Stimulated activated naive B cell treated with anti-CD40 and anti-IgM and Interleukin-4, amounts not matched to agents 10 μg/mL and 1 μg/mL and 100 μg/mL, for 72 hours (primary cell): ENCODE data around the gene SPATA16.
"Not testable (repeated sequence)": the region's sequence is repeated elsewhere in the genome, so short reads cannot be mapped to it uniquely, and the experiment has no call there.

ENCODE experiments used
- ATAC-seq, 2 donors: fragments of 150-1000 bp; cut with Tn5 transposase; replicated peaks; 2 replicates each; pipeline ENCODE4 v1.10.0; 2021; ENCODE audit warnings: moderate library complexity in 1 of 2
- DNase-seq: peaks from one replicate; pipeline ENCODE4 v3.0.0; 2021
- H3K27ac Mint-ChIP-seq: one replicate; pipeline ENCODE4 v1.8.0; 2022; ENCODE audit warnings: mild to moderate bottlenecking, mixed read lengths
- H3K27me3 Mint-ChIP-seq, 2 donors: one replicate each; pipeline ENCODE4 v1.8.0; 2022; ENCODE audit warnings: mixed read lengths in 2 of 2
- H3K36me3 Mint-ChIP-seq, 2 donors: one replicate each; pipeline ENCODE4 v1.8.0; 2022; ENCODE audit warnings: mixed read lengths in 2 of 2, mild to moderate bottlenecking in 1 of 2
- H3K4me1 Mint-ChIP-seq, 2 donors: one replicate each; pipeline ENCODE4 v1.8.0; 2022; ENCODE audit warnings: mixed read lengths in 2 of 2, mild to moderate bottlenecking in 1 of 2
- H3K4me3 Mint-ChIP-seq, 2 donors: one replicate each; pipeline ENCODE4 v1.8.0; 2022; ENCODE audit warnings: mild to moderate bottlenecking in 2 of 2, mixed read lengths in 2 of 2, moderate library complexity in 1 of 2
- H3K9me3 Mint-ChIP-seq, 2 donors: one replicate each; pipeline ENCODE4 v1.8.0; 2022; ENCODE audit warnings: mixed read lengths in 2 of 2, mild to moderate bottlenecking in 1 of 2

Gene SPATA16, protein sequence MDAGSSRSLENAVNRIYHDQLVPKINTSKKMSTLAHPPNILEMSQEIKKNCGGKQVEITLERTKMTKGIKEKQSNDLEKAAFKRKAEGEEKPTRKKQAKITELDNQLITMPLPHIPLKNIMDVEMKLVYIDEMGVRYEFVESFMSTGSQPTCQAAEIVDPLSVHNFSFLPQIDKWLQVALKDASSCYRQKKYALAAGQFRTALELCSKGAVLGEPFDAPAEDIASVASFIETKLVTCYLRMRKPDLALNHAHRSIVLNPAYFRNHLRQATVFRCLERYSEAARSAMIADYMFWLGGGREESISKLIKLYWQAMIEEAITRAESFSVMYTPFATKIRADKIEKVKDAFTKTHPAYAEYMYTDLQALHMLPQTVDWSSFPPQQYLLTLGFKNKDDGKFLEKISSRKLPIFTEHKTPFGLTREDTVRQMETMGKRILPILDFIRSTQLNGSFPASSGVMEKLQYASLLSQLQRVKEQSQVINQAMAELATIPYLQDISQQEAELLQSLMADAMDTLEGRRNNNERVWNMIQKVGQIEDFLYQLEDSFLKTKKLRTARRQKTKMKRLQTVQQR

DNA sequence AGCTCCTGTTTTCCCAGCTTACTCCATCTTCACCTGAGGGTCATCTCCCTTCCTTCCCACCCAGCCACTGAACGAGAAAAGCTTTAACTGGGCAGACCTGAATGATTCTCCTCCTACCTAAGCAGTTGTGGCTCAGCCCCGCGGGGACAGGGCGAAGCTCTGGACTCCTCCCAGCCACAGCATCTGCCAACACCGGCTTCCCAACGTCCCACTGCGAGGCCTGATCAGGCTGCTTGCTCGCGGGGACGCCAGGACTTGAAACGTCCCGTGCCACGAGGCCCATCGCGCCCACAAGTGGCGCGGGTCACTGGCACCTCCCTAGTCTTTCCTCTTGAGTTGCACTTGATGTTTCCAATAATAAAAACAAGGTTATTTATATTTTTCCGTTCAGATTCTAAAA is at the start of gene SPATA16:
SPATA16 (minus strand) TSS at position 250 of the 400 bp plus-strand sequence. CDS start 23,504 bp downstream, outside the sequence.
- Mint-ChIP-seq H3K4me3 (no peak within 1 kb of the TSS), H3K36me3 (no peaks in the 10 kb centered on the region), H3K9me3 (peaks cover 0 to 1% of the 10 kb centered on the region in 2 donors), H3K27me3 (no peaks in the 10 kb centered on the region), H3K4me1 (no peaks in the 10 kb centered on the region), H3K27ac (no peak within 1 kb of the TSS)
- ATAC-seq: no peak
- DNase-seq: no peak

DNA sequence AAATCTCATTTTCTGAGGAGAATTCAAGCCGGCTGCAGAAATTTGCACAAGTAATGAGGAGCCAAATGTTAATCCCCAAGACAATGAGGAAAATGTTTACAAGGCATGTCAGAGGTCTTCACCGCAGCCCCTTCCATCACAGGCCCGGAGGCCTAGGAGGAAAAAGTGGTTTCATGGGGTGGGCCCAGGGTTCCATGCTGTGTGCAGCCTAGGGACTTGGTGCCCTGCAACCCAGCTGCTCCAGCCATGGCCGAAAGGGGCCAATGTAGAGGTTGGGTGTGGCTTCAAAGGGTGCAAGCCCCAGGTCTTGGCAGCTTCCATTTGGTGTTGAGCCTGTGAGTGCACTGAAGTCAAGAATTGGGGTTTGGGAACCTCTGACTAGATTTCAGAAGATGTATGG is 42.0 kb upstream of the SPATA16 start:
- peaks cover 11 to 13% of the 10 kb centered on the region in 2 donors for H3K9me3 Mint-ChIP-seq

DNA sequence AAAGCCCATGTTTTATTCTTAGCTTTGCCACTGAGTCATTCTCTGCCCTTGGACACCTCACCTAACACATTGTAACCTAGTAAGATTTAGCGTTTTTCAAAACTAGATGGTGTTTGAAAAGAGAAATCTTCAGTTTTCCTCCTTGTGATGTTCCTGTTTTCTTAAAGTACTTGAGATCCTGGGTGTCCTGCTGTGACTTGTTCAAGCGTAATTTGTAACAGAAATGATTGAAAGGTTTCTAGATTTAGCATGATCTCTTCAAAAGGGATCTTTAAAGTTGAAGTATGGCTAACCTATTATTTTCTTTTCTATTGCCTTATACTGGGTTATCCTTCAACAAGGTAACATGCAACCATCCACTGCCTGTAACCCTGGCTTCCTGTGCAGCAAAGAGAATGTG is 32.6 kb upstream of the SPATA16 start:
- no peak for ATAC-seq
- no peak overlapping the region for H3K27ac Mint-ChIP-seq
- no peak overlapping the region for H3K4me3 Mint-ChIP-seq
- H3K9me3 Mint-ChIP-seq: no peaks in the 10 kb centered on the region
- H3K36me3 Mint-ChIP-seq: no peaks in the 10 kb centered on the region
- no peak for DNase-seq
- no peaks in the 10 kb centered on the region for H3K4me1 Mint-ChIP-seq
- H3K27me3 Mint-ChIP-seq: no peaks in the 10 kb centered on the region

More for the DNA sequence above, 42.0 kb upstream of the SPATA16 start:
- not testable (repeated sequence) for DNase-seq, H3K36me3 Mint-ChIP-seq, H3K27me3 Mint-ChIP-seq, H3K4me1 Mint-ChIP-seq, H3K27ac Mint-ChIP-seq, ATAC-seq, H3K4me3 Mint-ChIP-seq

DNA sequence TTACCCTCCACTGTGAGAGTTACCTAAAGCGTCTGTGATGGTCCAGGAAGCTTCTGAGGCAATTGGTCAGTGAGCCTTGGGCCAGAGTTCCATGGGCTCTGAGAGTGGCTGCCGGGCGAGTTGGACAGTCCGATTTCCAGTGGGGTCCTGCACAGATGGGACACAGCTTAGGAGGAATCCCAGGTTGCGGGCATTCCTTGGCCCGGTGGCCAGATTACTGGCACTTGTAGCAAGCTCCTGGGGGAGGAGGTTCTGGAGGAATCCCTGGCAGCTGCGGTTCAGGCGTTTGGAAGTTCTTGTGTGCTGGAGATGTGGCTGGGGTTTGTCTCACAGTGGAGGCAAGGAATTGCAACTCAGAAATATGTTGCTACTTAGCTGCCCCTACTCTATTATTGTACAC is 18.1 kb upstream of the SPATA16 start:
- H3K4me1 Mint-ChIP-seq, H3K4me3 Mint-ChIP-seq, H3K36me3 Mint-ChIP-seq, DNase-seq, H3K27ac Mint-ChIP-seq, ATAC-seq, H3K9me3 Mint-ChIP-seq, H3K27me3 Mint-ChIP-seq: not testable (repeated sequence)

DNA sequence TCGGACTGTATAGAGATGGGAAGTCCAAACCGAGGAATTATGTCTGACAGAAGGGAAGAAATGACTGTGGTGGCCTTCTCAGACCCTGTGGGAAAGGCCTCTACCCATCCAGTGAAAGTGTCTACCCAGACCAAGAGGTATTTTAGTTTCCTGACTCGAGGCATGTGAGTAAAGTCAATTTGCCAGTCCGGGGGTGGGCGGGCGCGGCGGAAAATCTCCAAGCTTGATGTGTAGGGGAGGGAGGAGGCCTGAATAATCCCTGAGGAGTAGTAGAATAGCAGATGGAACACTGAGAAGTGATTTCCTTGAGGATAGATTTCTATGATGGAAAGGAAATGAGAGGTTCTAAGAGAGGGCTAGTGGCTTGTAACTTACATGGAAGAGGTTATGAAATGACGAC is 15.5 kb upstream of the SPATA16 start:
- not testable (repeated sequence) for H3K36me3 Mint-ChIP-seq, DNase-seq, ATAC-seq, H3K27me3 Mint-ChIP-seq, H3K27ac Mint-ChIP-seq, H3K9me3 Mint-ChIP-seq, H3K4me3 Mint-ChIP-seq, H3K4me1 Mint-ChIP-seq

DNA sequence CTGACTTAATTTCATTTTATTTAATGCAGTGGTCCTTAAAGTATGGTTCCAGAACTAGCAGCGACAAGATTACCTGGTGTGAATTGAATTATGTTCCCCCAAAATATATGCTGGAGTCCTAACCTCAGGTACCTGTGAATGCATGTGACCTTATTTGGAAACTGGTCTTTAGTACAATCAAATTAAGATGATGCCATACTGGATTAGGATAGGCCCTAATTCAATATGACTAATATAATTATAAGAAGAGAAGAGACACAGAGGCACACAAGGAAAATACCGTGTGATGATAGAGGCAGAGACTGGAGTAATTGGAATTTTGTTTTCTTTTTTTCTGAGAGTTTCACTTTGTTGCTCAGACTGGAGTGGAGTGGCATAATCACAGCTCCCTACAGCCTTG is 12.6 kb upstream of the SPATA16 start:
- DNase-seq (no peak), ATAC-seq (no peak)
- no peaks in the 10 kb centered on the region for H3K36me3 Mint-ChIP-seq
- H3K27ac Mint-ChIP-seq: no peak overlapping the region
- H3K4me3 Mint-ChIP-seq: no peak overlapping the region
- peaks cover 2 to 3% of the 10 kb centered on the region in 2 donors for H3K9me3 Mint-ChIP-seq
- H3K4me1 Mint-ChIP-seq: no peaks in the 10 kb centered on the region
- no peaks in the 10 kb centered on the region for H3K27me3 Mint-ChIP-seq

DNA sequence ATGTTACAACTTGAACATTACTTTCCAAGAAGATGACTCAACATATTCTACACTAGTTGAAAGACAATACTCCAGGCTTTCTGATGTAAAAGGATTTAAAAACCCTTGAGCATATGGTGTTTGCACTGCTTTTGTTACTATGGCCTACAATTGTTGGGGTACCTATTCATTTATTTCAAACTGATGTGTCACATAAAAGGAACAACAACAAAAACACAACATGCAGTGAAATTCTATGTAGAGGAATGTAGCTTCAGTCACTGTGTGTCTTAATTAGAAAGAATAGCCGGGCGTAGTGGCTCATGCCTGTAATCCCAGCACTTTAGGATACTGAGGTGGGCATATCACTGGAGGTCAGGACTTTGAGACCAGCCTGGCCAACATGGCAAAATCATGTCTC is 1.6 kb downstream of the SPATA16 start:
- DNase-seq: no peak
- no peaks in the 10 kb centered on the region for H3K4me1 Mint-ChIP-seq
- no peaks in the 10 kb centered on the region for H3K36me3 Mint-ChIP-seq
- H3K4me3 Mint-ChIP-seq: no peak overlapping the region
- no peaks in the 10 kb centered on the region for H3K27me3 Mint-ChIP-seq
- peaks cover 0 to 1% of the 10 kb centered on the region in 2 donors for H3K9me3 Mint-ChIP-seq
- no peak for ATAC-seq
- no peak overlapping the region for H3K27ac Mint-ChIP-seq

DNA sequence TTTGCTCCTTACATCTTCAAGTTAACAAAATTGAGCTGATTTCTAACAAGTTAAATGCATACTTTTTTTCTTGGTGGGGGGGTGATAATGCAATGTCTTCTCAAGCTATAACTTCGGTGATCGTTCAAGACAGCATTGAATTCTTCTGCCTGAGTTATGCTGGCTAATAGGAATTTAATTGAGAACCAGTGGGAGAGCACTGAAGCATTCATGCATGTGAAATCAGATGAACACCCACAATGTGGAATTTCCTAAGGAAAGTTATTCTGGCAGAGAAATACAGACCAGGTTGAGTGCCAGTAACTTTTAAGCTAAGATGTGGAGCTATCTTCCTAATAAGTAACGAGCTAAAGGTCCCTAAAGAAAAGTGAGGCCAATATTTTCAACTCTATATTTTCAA is 3.0 kb downstream of the SPATA16 start:
- H3K27me3 Mint-ChIP-seq: no peaks in the 10 kb centered on the region
- H3K36me3 Mint-ChIP-seq: no peaks in the 10 kb centered on the region
- no peak for DNase-seq
- no peaks in the 10 kb centered on the region for H3K4me1 Mint-ChIP-seq
- no peak overlapping the region for H3K27ac Mint-ChIP-seq
- H3K4me3 Mint-ChIP-seq: no peak overlapping the region
- H3K9me3 Mint-ChIP-seq: peaks cover 0 to 1% of the 10 kb centered on the region in 2 donors
- no peak for ATAC-seq

DNA sequence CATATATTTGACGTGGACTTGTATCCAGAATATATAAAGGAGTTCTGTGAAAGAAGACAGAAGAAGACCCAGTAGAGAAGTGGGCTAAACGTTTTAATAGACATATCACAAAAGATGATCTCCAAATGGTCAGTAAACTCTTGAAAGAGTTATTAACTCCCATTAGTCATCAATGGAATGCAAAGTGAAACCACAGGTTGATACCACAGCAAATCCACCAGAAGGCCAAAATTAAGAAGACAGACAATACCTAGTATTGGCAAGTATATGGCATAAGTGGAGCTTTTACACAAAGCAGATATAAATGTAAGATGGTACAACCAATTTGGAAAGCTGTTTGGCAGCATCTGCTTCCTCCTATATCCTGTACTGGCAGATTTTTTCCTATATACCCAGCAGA is 6.0 kb downstream of the SPATA16 start:
- DNase-seq: no peak
- H3K36me3 Mint-ChIP-seq: no peaks in the 10 kb centered on the region
- H3K27ac Mint-ChIP-seq: no peak overlapping the region
- H3K4me3 Mint-ChIP-seq: no peak overlapping the region
- H3K4me1 Mint-ChIP-seq: no peaks in the 10 kb centered on the region
- no peaks in the 10 kb centered on the region for H3K27me3 Mint-ChIP-seq
- no peak for ATAC-seq
- peaks cover 0 to 1% of the 10 kb centered on the region in 2 donors for H3K9me3 Mint-ChIP-seq

DNA sequence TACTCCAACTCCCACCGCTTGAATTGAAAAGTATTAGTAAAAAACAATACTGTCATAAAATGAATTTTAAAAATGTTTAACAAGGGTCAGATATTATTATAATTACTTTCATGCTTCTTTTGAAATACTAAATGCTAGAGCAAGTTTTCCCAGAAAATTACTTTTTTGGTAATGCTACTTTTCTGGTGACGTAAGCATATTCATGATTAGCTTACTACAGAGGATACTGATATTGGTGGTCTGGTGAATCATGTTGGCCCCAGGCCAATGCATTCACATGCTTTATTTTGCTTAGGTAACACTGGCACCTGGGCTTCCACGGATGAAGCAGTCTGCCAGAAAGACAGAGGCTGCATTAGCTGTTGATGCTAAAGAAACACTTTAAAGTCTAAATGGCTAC is 12.4 kb downstream of the SPATA16 start:
- no peak overlapping the region for H3K4me3 Mint-ChIP-seq
- no peak for DNase-seq
- ATAC-seq: no peak
- no peaks in the 10 kb centered on the region for H3K4me1 Mint-ChIP-seq
- H3K36me3 Mint-ChIP-seq: no peaks in the 10 kb centered on the region
- no peaks in the 10 kb centered on the region for H3K27me3 Mint-ChIP-seq
- H3K27ac Mint-ChIP-seq: no peak overlapping the region
- peaks cover 0 to 1% of the 10 kb centered on the region in 2 donors for H3K9me3 Mint-ChIP-seq

DNA sequence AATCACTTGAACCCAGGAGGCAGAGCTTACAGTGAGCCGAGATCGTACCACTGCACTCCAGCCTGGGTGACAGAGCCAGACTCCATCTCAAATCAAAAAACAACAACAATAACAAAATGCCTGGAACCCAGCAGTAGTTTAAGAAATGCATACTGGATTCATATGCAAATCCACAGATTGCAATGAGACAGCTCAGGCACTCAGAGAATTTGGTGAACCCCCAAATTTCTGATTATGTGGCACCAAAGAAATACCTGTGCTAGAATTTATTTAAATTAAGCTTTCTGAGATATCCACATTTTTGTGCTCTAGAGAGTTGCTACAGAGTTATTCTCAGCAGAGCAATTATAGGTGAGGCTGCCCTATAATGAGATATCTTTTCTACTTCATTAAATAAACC is 29.7 kb downstream of the SPATA16 start:
- DNase-seq (no peak), ATAC-seq (no peak)
- H3K36me3 Mint-ChIP-seq: no peaks in the 10 kb centered on the region
- no peaks in the 10 kb centered on the region for H3K4me1 Mint-ChIP-seq
- H3K9me3 Mint-ChIP-seq: peaks cover 2 to 7% of the 10 kb centered on the region in 2 donors
- no peaks in the 10 kb centered on the region for H3K27me3 Mint-ChIP-seq
- no peak overlapping the region for H3K4me3 Mint-ChIP-seq
- no peak overlapping the region for H3K27ac Mint-ChIP-seq

DNA sequence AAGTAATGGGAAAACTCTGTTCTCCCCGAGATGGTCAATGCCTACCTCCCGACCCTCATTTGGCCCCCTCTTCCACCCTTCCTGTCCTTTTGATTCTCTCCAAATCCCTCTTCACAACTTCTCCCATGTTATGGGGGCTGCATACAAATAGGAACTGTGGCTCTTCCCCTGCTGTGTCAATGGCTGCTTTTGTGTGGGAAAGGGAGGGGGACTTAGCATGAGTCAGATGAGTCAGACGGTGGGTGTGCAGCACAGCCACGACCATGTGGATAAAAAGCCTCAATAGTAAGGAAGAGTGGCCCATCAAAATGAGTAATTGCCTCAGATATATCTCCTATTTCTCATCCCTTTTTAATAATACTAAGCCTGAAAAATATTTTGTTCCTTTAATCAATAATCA is 31.9 kb downstream of the SPATA16 start:
- Mint-ChIP-seq H3K9me3 (peaks cover 4 to 17% of the 10 kb centered on the region in 2 donors), H3K4me3 (no peak overlapping the region), H3K27me3 (no peaks in the 10 kb centered on the region), H3K36me3 (no peaks in the 10 kb centered on the region), H3K27ac (no peak overlapping the region), H3K4me1 (no peaks in the 10 kb centered on the region)
- DNase-seq: no peak
- no peak for ATAC-seq

DNA sequence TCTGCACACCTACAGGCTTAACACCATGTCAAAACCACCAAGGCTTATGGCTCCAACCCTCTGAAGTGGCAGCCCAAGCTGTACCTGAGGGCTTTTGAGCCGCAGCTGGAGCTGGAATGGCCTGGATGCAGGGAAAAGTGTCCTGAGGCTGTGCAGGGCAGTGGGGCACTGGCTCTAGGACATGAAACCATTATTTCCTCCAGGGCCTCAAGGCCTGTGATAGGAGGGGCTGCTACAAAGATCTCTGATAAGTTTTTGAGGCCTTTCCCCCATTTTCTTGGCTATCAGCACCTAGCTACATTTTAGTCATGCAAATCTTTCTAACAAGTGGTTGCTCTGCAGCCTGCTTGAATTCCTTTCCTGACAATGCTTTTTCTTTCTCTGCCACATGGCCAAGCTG is 37.6 kb downstream of the SPATA16 start:
- Mint-ChIP-seq H3K4me1 (no peaks in the 10 kb centered on the region), H3K27ac (no peak overlapping the region), H3K9me3 (peaks cover 2 to 15% of the 10 kb centered on the region in 2 donors), H3K27me3 (no peaks in the 10 kb centered on the region), H3K36me3 (no peaks in the 10 kb centered on the region), H3K4me3 (no peak overlapping the region)
- DNase-seq (no peak), ATAC-seq (no peak)

DNA sequence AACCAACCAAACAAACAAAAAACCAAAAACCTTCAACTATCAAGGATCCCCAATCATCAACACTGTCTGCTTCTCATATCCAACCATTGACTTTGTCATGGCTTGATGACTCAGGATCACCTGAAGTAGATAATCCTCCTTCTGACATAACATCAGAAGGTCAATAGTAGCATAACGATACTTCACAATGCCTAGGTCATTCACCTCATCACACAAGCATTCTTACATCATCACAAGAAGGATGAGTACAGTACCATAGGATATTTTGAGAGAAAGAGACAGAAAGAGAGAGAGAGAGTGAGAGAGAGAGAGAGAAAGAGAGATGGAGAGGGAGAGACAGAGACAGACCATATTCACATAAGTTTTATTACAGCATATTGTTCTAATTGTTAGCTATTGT is 42.1 kb downstream of the SPATA16 start:
- ATAC-seq: no peak
- Mint-ChIP-seq H3K27me3 (no peaks in the 10 kb centered on the region), H3K9me3 (no peaks in the 10 kb centered on the region), H3K4me1 (no peaks in the 10 kb centered on the region), H3K36me3 (no peaks in the 10 kb centered on the region), H3K4me3 (no peak overlapping the region), H3K27ac (no peak overlapping the region)
- DNase-seq: no peak

DNA sequence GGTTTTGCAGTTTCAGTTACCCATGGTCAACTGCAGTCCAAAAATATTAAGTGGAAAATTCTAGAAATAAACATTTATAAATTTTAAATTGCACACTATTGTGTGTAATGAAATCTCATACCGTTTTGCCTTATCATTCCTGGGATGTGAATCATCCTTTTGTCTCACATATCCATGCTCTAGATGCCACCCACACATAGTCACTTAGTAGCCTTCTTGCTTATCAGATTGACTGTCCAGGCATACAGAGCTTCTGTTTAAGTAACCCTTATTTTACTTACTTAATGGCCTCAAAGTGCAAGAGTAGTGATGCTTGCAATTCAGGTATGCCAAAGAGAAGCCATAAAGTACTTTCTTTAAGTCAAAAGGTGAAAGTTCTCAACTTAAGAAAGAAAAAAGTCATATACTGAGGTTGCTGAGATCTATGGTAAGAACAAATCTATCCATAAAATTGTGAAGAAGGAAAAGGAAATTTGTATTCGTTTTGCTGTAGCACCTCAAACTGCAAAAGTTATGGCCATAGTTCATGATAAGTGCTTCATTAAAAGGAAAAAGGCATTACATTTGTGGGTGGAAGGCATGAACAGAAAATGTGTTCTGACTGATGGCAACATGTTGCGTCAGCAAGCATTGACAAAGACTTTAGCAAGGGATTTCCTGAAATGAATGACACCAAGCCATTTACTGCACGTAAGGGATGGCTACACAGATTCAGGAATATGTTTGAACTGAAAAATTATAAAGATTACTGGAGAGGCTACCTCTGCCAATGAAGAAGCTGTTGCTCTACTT is 43.8 kb downstream of the SPATA16 start:
- H3K4me3 Mint-ChIP-seq: no peak overlapping the region
- no peak overlapping the region for H3K27ac Mint-ChIP-seq
- no peaks in the 10 kb centered on the region for H3K27me3 Mint-ChIP-seq
- H3K9me3 Mint-ChIP-seq: no peaks in the 10 kb centered on the region
- ATAC-seq: no peak
- no peaks in the 10 kb centered on the region for H3K36me3 Mint-ChIP-seq
- no peaks in the 10 kb centered on the region for H3K4me1 Mint-ChIP-seq
- DNase-seq: no peak
